Activated CD4-positive, alpha-beta T cell treated with anti-CD3 and anti-CD28 coated beads, Interleukin-10, Interleukin-2, amounts not matched to agents 100 ng/mL and 50 ng/mL, durations not matched to agents 16 hours and 8 hours (primary cell): Measurements from ENCODE around the gene TPD52L1.

Experiments
- DNase-seq: peaks from one replicate; pipeline ENCODE4 v3.0.0-alpha.2; 2020

Gene TPD52L1

DNA sequence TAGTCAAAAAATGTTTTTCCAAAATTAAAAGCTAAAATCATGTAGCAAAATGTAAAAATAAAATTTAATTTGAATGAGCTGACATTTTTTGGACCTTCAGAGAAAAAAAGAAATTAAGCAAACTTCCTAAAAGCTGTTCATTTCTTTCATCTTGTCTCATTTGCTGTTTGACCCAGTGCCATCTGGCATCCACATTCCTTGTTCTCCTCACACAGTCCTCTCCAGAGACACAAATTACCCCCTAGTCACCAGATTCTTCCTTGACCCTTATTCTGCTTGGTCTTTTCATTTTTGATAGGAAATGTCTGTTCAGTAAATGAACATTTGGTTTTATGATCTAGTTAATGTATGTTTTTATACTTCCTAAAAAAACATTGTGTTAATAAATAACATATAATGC, 93.0 kb downstream of the TPD52L1 start:
- no peak for DNase-seq

DNA sequence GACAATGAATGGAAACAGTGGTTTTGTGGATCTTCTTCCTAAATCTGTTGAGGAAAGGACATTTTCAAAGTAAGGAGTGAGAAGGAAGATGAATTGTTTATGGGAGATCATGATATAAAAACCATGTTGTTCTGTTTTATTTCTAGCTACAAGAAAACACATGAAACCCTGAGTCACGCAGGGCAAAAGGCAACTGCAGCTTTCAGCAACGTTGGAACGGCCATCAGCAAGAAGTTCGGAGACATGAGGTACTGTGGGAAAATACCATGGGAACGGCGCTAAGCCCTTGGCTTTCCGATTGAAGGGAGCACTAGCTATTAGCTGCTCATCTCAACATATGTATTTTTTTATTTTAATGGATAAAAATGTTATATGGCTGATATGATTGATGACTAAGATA, 94.6 kb downstream of the TPD52L1 start:
- no peak for DNase-seq

DNA sequence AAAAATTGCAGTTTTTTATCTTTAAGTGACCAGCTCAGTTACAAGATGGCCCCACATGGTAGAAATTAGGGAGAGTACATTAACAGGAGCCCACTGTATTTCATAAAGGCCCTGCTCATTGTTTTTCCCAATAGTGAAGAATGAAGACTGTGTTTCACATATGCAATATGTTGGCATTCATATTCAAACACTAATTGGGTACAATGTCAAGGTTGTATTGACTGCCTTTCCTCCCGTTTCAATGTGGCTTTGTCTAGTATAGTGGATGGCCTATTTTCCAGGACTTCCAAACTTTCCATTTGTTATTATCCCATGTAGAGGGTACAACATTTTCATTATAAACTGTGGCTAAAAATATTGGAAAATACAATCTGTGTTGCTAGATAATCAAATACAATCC, 96.9 kb downstream of the TPD52L1 start:
- DNase-seq: no peak

GRCh38 chr6:125251516-125252220, 98.1 kb downstream of the TPD52L1 start:
- no peak for DNase-seq

DNA sequence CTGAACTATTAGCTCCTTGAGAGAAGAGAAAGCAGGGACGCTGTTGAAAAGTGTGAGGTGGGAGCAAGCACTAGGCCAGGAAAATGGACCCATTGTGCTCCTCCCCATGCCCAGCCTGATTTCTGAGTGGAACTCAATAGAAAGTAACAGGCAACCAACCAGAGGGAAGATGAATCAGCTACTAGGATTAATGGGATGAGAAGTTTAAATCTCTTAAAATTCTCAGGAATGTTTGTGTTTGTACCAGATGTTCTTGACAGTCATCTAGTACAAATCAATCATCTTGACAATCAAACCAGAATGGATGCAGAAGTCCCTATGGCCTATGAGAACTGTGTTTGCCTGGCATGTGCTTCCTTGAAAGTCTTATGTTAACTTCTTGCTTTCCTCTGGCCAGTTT, 99.3 kb downstream of the TPD52L1 start:
- no peak for DNase-seq

DNA sequence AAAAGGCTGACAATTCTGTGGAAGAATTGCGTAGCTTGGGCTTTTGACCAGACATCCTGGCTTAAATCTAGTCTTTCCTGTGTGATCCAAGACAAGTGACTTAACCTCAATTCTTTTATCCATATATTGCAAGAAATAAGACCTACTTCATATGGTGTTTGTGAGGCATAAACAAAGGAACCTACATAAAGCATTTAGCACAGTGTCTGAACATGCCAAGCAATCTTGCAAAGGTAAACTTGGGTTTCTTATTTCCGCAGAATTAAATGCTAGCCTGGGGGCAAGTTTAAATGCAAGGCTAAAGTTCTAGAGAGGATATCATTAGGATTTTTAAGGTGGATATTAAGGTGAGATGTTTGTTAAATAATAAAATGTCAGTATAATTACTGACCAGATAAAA, 100.3 kb downstream of the TPD52L1 start:
- DNase-seq: no peak

DNA sequence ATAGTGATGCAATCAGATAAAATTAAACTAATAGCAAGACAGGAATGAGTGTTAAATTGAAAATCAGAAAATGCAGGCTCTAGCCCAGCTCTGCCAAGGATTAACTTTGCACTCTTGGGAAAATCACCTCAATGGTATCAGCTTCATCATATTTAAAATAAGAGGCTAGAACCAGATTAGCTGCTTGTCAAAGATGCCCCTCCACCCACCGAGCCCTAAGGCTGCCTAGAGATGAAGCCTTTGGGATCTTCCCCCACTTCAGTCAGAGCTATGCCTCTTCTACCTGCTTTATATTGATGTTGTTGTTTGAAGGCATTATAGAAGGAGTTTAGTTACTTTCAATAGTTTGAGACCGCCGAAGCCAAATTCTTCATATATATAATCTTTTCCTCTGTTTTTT, 100.7 kb downstream of the TPD52L1 start:
- DNase-seq: no peak

DNA sequence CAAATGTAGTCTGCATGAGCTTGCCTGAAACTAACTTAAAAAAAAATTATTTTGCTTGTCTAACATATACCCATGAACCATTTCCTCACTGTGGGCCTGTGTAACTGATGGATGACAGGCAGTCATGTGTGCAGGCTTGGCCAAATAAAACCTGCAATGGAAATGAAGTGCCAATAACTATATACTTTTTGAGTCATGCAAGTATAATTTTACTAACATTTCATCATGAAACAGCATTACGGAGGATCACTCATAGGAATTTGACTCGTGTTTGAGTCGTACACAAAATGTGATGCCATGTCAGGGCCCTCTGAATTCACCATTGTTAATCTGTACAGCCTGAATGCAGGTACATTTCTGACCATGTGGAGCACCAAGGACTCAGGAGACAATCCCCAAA, 101.6 kb downstream of the TPD52L1 start:
- DNase-seq: no peak

- no peak for DNase-seq
Observed at GRCh38 chr6:125257351-125257750, 103.8 kb downstream of the TPD52L1 start.

- no peak for DNase-seq
Observed at GRCh38 chr6:125258651-125259353, 105.2 kb downstream of the TPD52L1 start.

- DNase-seq: no peak
Observed at GRCh38 chr6:125259354-125259736, 105.8 kb downstream of the TPD52L1 start.

DNA sequence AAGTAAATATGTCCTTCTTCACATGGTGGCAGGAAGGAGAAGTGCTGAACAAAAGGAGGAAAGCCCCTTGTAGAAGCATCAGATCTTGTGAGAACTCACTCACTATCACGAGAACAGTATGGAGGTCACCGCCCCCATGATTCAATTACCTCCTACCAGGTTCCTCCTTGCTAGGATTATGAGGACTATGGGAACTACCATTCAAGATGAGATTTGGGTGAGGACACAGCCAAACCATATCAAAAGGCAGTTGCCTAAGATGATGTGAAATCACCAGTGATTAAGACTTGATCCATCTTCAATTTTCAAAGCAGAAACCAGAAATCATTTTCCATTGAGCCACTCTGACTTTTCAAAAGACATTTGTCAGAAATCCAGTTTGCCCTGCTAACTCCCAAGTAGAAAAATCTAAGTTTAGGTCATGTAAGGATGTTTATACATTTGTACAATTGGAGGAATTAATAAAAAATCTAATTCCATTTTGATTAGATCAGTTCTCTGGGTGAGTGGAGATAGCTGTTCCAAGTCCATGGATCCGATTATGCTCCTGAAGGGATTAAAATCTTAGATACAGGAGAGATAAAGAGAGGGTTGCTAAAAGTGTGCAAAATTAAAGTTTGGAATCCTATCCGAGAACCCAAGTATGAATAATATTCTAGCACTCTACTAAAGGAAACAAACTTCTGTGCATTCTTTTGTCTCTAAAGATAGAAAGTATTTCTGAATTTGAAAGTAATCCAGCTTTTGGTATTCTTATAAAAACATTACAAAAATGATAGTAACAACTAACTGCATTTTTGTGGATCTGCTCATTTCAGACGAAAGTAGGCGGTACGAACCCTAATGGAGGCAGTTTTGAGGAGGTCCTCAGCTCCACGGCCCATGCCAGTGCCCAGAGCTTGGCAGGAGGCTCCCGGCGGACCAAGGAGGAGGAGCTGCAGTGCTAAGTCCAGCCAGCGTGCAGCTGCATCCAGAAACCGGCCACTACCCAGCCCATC, 108.7 kb downstream of the TPD52L1 start:
- DNase-seq: no peak

GRCh38 chr6:125264476-125264875, 110.9 kb downstream of the TPD52L1 start:
- DNase-seq: no peak

- no peak for DNase-seq
Observed at GRCh38 chr6:125267806-125268523, 114.4 kb downstream of the TPD52L1 start.

DNA sequence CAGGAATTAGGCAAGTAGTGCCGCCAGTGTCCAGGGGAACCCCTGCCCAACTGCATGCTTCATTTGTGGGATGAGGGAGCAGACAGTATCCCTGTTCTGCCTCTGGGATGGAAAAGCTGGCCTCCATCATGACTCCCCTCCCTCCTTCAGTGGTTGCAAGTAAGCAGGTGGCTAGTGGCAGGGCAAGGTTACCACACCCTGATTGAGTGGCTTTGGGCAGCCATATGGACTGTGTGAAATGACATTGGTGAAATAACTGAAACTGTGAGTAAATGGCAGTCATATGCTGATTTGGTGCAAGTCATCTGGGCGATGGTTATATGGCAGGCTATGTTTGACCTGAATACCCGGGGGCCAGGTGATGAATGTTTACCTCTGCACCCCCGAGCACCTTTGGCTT, 115.2 kb downstream of the TPD52L1 start:
- no peak for DNase-seq

DNA sequence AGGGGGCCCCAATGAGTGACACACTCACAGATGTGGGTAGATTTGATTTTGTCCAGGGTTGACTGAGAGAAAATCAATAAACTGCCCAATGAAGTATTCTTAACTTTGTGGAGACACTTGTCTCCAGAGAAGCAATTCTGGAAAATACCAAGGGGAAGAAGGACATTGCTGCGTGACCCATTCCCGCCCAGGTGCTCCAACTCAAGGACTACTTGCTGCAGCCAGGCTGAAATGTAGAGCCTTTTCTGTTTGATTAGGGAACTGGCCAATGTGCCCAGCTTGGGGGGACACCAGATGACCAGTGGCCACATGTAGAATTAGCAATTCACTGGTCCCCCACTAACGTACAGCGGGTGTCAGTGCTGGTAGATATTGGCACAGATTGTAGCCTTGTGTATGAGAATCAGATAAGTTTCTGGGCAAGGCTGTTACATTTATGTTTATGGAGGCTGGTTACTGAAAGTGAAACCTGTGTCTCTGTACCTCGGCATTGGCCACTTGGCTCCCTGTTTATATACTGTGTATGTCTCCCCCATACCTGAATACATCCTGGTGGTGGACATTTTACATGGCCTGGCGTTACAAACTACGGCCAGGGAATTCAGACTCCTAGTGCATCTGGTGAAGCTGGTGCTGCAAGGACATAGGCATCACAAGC, 115.9 kb downstream of the TPD52L1 start:
- DNase-seq: no peak

DNA sequence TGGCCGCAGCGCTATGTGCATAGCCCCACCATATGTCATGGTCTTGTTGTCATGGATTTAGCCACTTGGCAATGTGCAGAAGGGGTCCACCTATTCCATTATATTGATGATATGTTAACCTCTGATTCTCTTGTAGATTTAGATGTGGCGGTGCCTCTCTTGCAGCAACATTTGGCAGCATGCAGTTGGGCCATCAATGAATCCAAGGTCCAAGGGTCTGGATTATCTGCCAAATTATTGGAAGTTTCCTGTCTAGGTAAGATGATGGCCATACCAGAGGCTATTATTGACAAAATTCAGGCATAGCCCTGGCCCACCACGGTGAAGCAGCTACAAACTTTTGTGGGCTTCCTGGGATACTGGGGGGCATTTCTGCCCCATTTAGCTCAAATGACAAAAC, 116.8 kb downstream of the TPD52L1 start:
- DNase-seq: no peak

- no peak for DNase-seq
Observed at GRCh38 chr6:125271486-125272159, 118.0 kb downstream of the TPD52L1 start.

DNA sequence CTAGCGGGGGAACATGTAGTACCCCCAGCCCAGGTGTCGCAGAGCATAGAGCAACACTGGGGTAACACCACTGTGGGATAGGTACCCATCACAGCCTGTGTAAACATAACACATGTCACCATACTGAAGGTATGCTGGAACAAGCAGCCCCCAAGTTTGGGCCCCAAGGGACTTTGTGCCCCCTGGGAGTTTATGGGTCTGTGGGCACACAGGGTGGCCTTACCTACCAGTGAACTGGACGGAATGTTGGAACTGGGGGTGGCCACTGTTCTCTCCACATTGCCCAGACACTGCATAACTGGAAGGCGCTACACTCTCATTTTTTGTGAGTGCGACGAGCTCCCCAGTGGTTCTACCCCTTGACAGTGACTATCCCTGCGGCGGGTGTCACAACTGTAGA, 119.7 kb downstream of the TPD52L1 start:
- DNase-seq: no peak

- no peak for DNase-seq
Observed at GRCh38 chr6:125273965-125274364, 120.4 kb downstream of the TPD52L1 start.

DNA sequence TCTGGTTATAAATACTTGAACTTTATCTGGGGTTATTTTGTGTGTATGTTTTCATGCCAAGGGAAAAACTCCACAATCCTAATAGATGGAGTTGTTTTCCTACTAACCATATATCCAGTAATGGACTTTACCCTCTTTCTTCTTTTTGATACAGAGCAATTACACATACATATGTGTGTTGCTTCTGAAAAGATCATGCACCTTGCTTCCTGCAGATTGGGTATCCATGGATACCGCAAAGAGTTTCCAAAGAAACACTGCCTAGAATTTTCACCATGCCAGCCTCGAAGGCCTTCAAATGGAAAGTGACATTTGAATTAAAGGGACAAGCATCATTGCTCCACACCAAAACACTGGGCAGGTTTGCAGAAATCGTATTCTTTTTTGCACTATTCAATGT, 121.4 kb downstream of the TPD52L1 start:
- no peak for DNase-seq

- no peak for DNase-seq
Observed at GRCh38 chr6:125275779-125276178, 122.2 kb downstream of the TPD52L1 start.
